ENCODE measurements around the gene HECTD3. TPM values are rescaled to one million over a fixed set of nuclear protein-coding genes. Genes with fewer than 3 reads are reported as not detected.
A peak's percentile ranks its signal among the peaks of the same experiment; 100 is the strongest.

Gene HECTD3
- total RNA-seq, 1 experiment from 2014 or later, result 25.5 TPM

DNA sequence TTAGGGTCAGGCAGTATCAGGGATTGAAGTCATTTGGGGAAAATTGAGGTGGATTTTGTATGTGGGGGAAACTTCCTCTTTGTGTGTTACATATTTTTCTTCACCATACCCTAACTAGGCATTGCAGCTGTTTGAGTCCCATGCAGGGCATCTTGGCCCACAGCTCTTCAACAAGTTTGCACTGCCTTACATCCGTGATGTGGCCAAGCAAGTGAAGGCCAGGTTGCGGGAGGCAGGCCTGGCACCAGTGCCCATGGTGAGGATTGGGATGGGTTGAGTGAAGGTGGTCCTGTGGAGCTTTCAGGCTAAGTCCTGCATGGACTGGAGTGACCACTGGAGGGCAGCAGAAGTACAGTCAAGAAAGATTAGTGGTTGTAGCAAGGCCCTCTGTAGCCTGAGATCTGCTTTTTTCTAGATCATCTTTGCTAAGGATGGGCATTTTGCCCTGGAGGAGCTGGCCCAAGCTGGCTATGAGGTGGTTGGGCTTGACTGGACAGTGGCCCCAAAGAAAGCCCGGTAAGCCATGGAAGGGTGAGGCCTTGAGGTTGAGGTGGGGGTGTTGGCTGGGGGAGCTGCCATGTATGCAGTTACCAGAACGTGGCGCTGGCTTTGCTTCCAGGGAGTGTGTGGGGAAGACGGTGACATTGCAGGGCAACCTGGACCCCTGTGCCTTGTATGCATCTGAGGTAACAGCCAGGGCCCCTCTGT lies 3.4 kb upstream of the HECTD3 start:
- H3K9me2 ChIP-seq (ENCODE audit: insufficient read depth), result no peaks in the 10 kb centered on the region
- ChIA-PET RAD21 (ENCODE audit: low non-redundant PET in 1 of 2, low total read pairs in 2 of 2, uncharacterized antibody in 2 of 2, unreplicated experiment in 2 of 2) (interaction anchor here (0.6 to 1.8 kb wide), 7 partner anchors 132 to 479 kb away, joined by 3 to 10 read pairs (median 3); partner anchors contain the start of gene TESK2 (in 1 of the 2)), POLR2A (interaction anchor here (0.9 to 5.4 kb wide), 5 partner anchors 195 to 342 kb away, joined by 3 to 35 read pairs (median 4); no protein-coding TSS in a partner anchor), CTCF (interaction anchor here (0.5 to 11.9 kb wide), 17 partner anchors 16 to 556 kb away, joined by 3 to 214 read pairs (median 4); partner anchors contain the start of genes CCDC163, MMACHC, MUTYH and TESK2)
- H2AFZ ChIP-seq (ENCODE audit: low read depth, low read length, poor library complexity, severe bottlenecking), result no peak overlapping the region
- no peaks in the 10 kb centered on the region for H3K27me3 ChIP-seq (ENCODE audit: insufficient read depth, low read length)
- intact Hi-C loops (cut with micrococcal nuclease), result loop anchor here (1.0 to 10.0 kb wide), 8 partner anchors 177 to 890 kb away; partner anchors contain the start of genes MUTYH, RNU5D-1 and TOE1
- H3K4me1 ChIP-seq (ENCODE audit: control insufficient read depth in 1 of 2, insufficient read depth in 2 of 2, low read length in 2 of 2), result peaks cover 9 to 28% of the 10 kb centered on the region in 2 experiments; a peak in 3 of 4 replicates
- TF ChIP-seq POLR2AphosphoS5 (IDR thresholded peaks at IDR 0.05; ENCODE audit: low read depth, low read length) (no peak), EGR1 (IDR thresholded peaks at IDR 0.05; ENCODE audit: low read depth) (no peak), SRF (IDR thresholded peaks at IDR 0.05; ENCODE audit: low read depth) (no peak), CBX3 (IDR thresholded peaks at IDR 0.05; ENCODE audit: low read depth) (no peak), RAD21 (IDR thresholded peaks at IDR 0.05; ENCODE audit: low read depth) (peak; percentile 94)
- TF ChIP-seq, protein P1, sequence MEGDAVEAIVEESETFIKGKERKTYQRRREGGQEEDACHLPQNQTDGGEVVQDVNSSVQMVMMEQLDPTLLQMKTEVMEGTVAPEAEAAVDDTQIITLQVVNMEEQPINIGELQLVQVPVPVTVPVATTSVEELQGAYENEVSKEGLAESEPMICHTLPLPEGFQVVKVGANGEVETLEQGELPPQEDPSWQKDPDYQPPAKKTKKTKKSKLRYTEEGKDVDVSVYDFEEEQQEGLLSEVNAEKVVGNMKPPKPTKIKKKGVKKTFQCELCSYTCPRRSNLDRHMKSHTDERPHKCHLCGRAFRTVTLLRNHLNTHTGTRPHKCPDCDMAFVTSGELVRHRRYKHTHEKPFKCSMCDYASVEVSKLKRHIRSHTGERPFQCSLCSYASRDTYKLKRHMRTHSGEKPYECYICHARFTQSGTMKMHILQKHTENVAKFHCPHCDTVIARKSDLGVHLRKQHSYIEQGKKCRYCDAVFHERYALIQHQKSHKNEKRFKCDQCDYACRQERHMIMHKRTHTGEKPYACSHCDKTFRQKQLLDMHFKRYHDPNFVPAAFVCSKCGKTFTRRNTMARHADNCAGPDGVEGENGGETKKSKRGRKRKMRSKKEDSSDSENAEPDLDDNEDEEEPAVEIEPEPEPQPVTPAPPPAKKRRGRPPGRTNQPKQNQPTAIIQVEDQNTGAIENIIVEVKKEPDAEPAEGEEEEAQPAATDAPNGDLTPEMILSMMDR (IDR thresholded peaks at IDR 0.05 in 2 of 3, conservative IDR thresholded peaks at IDR 0.05 in 1 of 3; ENCODE audit: borderline replicate concordance in 1 of 3, insufficient read depth in 1 of 3, low read depth in 2 of 3, low read length in 2 of 3), result peak; percentile 84 to 93 (median 85); a peak in 5 of 6 replicates
- DNase-seq (ENCODE audit: low read depth, low spot score) (peak; percentile 75), ATAC-seq (peak; percentile 26)
- H3K9ac ChIP-seq (ENCODE audit: low read length), result no peak overlapping the region
- no peaks in the 10 kb centered on the region for H3K9me3 ChIP-seq (ENCODE audit: control insufficient read depth in 1 of 2, insufficient read depth in 1 of 2, low read depth in 1 of 2, low read length in 2 of 2)
- H3K4me2 ChIP-seq (ENCODE audit: low read length), result no peak overlapping the region
- H4K20me1 ChIP-seq (ENCODE audit: insufficient read depth), result no peaks in the 10 kb centered on the region
- BruUV-seq (replicated peaks), result no TSS peak
- no peak overlapping the region for H3K4me3 ChIP-seq (replicated peaks in 1 of 2; ENCODE audit: low read depth in 1 of 2, low read length in 2 of 2)
- peaks cover 12% of the 10 kb centered on the region; the same call in 1 of the 2 replicates for H3K79me2 ChIP-seq (ENCODE audit: insufficient read depth, low read length)
- H3K36me3 ChIP-seq (ENCODE audit: control insufficient read depth in 1 of 2, insufficient read depth in 2 of 2, low read length in 2 of 2), result no peaks in the 10 kb centered on the region
- no peak overlapping the region for H3K27ac ChIP-seq (ENCODE audit: low read depth, low read length)

Measured in HCT116 (cell line).